C4-2B (cell line): ENCODE results near the gene RTN1.

Experiments used
- H3K27ac ChIP-seq: fragments of 450-650 bp; 2 replicates; pipeline ENCODE4 v1.5.1; 2017
- CTCF ChIP-seq: fragments of 450-650 bp; conservative IDR thresholded peaks from 2 replicates; pipeline ENCODE4 v1.5.1; 2017; ENCODE audit warnings: mild to moderate bottlenecking
- ZFX ChIP-seq: fragments of 450-650 bp; IDR thresholded peaks from 2 replicates; pipeline ENCODE4 v1.6.1; 2017

The RTN1 gene

GRCh38 chr14:59788176-59788575 lies 82.4 kb downstream of the RTN1 start:
- TF ChIP-seq CTCF: no peak
- TF ChIP-seq ZFX: no peak

GRCh38 chr14:59787045-59787674 lies 83.4 kb downstream of the RTN1 start:
- TF ChIP-seq ZFX (no peak), CTCF (no peak)
- H3K27ac ChIP-seq: peak overlapping the region; percentile 62

More at GRCh38 chr14:59788176-59788575, 82.4 kb downstream of the RTN1 start:
- no peak overlapping the region for H3K27ac ChIP-seq

- no peak overlapping the region for H3K27ac ChIP-seq
- TF ChIP-seq CTCF (no peak), ZFX (no peak)
Observed at GRCh38 chr14:59785629-59786028, 84.9 kb downstream of the RTN1 start.

- H3K27ac ChIP-seq: no peak overlapping the region
- TF ChIP-seq ZFX (no peak), CTCF (no peak)
Observed at GRCh38 chr14:59782760-59783159, 87.8 kb downstream of the RTN1 start.

- TF ChIP-seq CTCF (no peak), ZFX (no peak)
- H3K27ac ChIP-seq: no peak overlapping the region
Observed at GRCh38 chr14:59777006-59777579, 93.5 kb downstream of the RTN1 start.

GRCh38 chr14:59776468-59776867 lies 94.1 kb downstream of the RTN1 start:
- TF ChIP-seq ZFX: no peak
- TF ChIP-seq CTCF: no peak
- no peak overlapping the region for H3K27ac ChIP-seq

GRCh38 chr14:59772233-59772632 lies 98.3 kb downstream of the RTN1 start:
- TF ChIP-seq CTCF (no peak), ZFX (no peak)
- no peak overlapping the region for H3K27ac ChIP-seq
